ENCODE measurements around the gene NUDT16L1. TPM values are rescaled to one million over a fixed set of nuclear protein-coding genes. Genes with fewer than 3 reads are reported as not detected.

NUDT16L1 gene
- total RNA-seq, 1 experiment from 2014 or later: 49.9 TPM

- Histone ChIP-seq H3K4me2 (ENCODE audit: low read length) (no peak overlapping the region), H3K4me1 (ENCODE audit: insufficient read depth, low read length) (peaks cover 5% of the 10 kb centered on the region; the same call in 1 of the 2 replicates), H4K20me1 (ENCODE audit: low read length) (no peaks in the 10 kb centered on the region), H3K9me2 (replicated peaks; ENCODE audit: low read length) (no peaks in the 10 kb centered on the region), H3K4me3 (ENCODE audit: low read length) (no peak overlapping the region), H3K9ac (ENCODE audit: low read length) (no peak overlapping the region), H3K79me2 (ENCODE audit: low read length) (0 out of 2 replicates have a peak, but pooled peaks cover 3% of the 10 kb centered on the region), H2AFZ (ENCODE audit: low read length) (no peak overlapping the region), H3K9me3 (ENCODE audit: low read length) (no peaks in the 10 kb centered on the region), H3K27ac (ENCODE audit: low read length) (no peak overlapping the region), H3F3A (ENCODE audit: low read length, unreplicated experiment) (no peaks in the 10 kb centered on the region), H3K27me3 (ENCODE audit: low read length) (no peaks in the 10 kb centered on the region), H3K36me3 (ENCODE audit: low read depth, low read length) (no peaks in the 10 kb centered on the region; the same call in 1 of the 2 replicates)
- TF ChIP-seq EZH2phosphoT487 (IDR thresholded peaks at IDR 0.05; ENCODE audit: borderline replicate concordance, low read length) (no peak), EZH2 (IDR thresholded peaks at IDR 0.05; ENCODE audit: low read length, unreplicated experiment) (no peak), CTCF (conservative IDR thresholded peaks at IDR 0.05; ENCODE audit: low read depth, low read length) (no peak)
- CTCF ChIA-PET: no interaction called here
- no peak for DNase-seq
- intact Hi-C loops (cut with micrococcal nuclease): no loop called here
- no peak for ATAC-seq
- POLR2A ChIA-PET (ENCODE audit: unreplicated experiment): no interaction called here
- BruUV-seq (replicated peaks): no TSS peak
Measured at GRCh38 chr16:4696172-4696904, 3.0 kb downstream of the NUDT16L1 start.

DNA sequence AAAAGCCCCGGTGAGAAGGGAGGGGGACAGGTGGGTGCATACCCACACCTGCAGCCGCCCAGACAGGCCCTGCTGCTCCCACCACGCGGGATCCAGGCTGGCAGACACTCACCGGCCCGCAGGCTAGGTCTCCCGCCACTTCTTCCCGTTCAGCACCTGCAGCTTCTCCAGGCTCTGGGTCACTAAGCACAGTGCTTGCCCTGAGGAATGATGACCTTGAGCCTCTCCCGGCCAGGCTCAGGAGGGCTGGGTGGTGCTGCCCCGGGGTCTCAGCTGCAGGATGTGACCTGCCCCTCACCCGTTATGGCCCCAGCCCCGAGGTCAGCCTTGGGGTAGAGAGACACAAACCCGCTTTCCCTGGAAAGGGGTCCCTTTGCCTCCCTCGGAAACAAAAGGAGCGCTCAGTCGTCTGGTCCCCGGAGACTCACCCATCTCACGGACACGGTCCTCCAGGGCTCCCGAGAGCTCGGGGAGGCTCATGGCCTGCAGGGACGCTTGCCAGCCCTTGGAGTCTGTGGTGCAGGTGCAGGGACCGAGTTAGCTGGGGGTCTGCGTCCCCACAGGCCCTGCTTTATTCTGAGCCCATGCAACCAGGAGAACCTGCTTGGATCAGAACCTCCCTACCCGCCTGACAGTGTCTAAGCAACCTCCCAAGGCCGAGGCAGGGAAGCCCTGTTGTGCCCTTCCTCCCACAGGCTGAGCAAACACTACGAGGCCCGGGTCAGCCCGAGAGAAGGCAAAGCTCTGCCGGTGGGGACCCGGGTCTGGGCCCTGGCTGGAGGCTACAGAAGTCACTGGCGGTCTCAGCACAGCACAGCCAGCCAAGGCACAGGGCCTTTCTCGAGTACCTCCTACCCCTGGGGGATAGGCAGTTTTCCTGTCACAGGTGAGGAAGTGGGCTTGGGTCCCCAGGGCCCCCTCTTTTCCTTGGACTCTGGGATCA is 3.8 kb downstream of the NUDT16L1 start:
- CTCF ChIA-PET: no interaction called here
- Histone ChIP-seq H3K27ac (ENCODE audit: low read length) (no peak overlapping the region), H2AFZ (ENCODE audit: low read length) (no peak overlapping the region), H3K36me3 (ENCODE audit: low read depth, low read length) (no peaks in the 10 kb centered on the region; the same call in 1 of the 2 replicates), H3K79me2 (ENCODE audit: low read length) (0 out of 2 replicates have a peak, but pooled peaks cover 3% of the 10 kb centered on the region), H3K9ac (ENCODE audit: low read length) (no peak overlapping the region), H3K9me2 (replicated peaks; ENCODE audit: low read length) (no peaks in the 10 kb centered on the region), H4K20me1 (ENCODE audit: low read length) (no peaks in the 10 kb centered on the region), H3K4me3 (ENCODE audit: low read length) (no peak overlapping the region), H3K4me1 (ENCODE audit: insufficient read depth, low read length) (peaks cover 5% of the 10 kb centered on the region; the same call in 1 of the 2 replicates), H3K27me3 (ENCODE audit: low read length) (no peaks in the 10 kb centered on the region), H3K9me3 (ENCODE audit: low read length) (no peaks in the 10 kb centered on the region), H3K4me2 (ENCODE audit: low read length) (no peak overlapping the region), H3F3A (ENCODE audit: low read length, unreplicated experiment) (no peaks in the 10 kb centered on the region)
- no peak for DNase-seq
- POLR2A ChIA-PET (ENCODE audit: unreplicated experiment): no interaction called here
- intact Hi-C loops (cut with micrococcal nuclease): no loop called here
- ATAC-seq: no peak
- TF ChIP-seq CTCF (conservative IDR thresholded peaks at IDR 0.05; ENCODE audit: low read depth, low read length) (no peak), EZH2 (IDR thresholded peaks at IDR 0.05; ENCODE audit: low read length, unreplicated experiment) (no peak), EZH2phosphoT487 (IDR thresholded peaks at IDR 0.05; ENCODE audit: borderline replicate concordance, low read length) (no peak)
- no TSS peak for BruUV-seq (replicated peaks)

Measured in PC-3 (cell line).